Neural cell (in vitro differentiated cells): ENCODE data around the gene SIM1. TPM values are rescaled to one million over a fixed set of nuclear protein-coding genes. Genes with fewer than 3 reads are reported as not detected.

Experiments
- H2AFZ ChIP-seq: fragments of 200-600, 300-800 bp; sonication (generic), shearing (Covaris generic); 2 replicates; pipeline ENCODE4 v1.6.0; 2014; ENCODE audit warnings: low read depth, mild to moderate bottlenecking, antibody characterized with exemption, low read length, moderate library complexity
- H3F3A ChIP-seq: fragments of 200-600 bp; shearing (Covaris generic); 2 replicates; pipeline ENCODE4 v1.6.1; 2016; ENCODE audit warnings: mild to moderate bottlenecking, moderate library complexity, mixed read lengths, antibody characterized with exemption, low read length; ENCODE audit not compliant: insufficient read depth, poor library complexity, severe bottlenecking
- H3K27ac ChIP-seq: fragments of 200-600, 300-800 bp; sonication (generic), shearing (Covaris generic); 2 replicates; pipeline ENCODE4 v1.5.1; 2014; ENCODE audit warnings: mild to moderate bottlenecking, low read length, moderate library complexity
- H3K27me3 ChIP-seq: fragments of 300-800, 200-600 bp; sonication (generic), shearing (Covaris generic); 2 replicates; pipeline ENCODE4 v1.6.0; 2014; ENCODE audit warnings: mild to moderate bottlenecking, low read depth, low read length, moderate library complexity; ENCODE audit not compliant: insufficient read depth
- H3K36me3 ChIP-seq: fragments of 300-800, 200-600 bp; sonication (generic), shearing (Covaris generic); 2 replicates; pipeline ENCODE4 v1.5.1; 2014; ENCODE audit warnings: mild to moderate bottlenecking, antibody characterized with exemption, low read length, moderate library complexity; ENCODE audit not compliant: insufficient read depth
- H3K4me2 ChIP-seq: fragments of 300-800, 200-600 bp; sonication (generic), shearing (Covaris generic); 2 replicates; pipeline ENCODE4 v1.6.0; 2014; ENCODE audit warnings: mild to moderate bottlenecking, low read length
- H3K4me3 ChIP-seq: fragments of 300-800, 200-600 bp; sonication (generic), shearing (Covaris generic); 2 replicates; pipeline ENCODE4 v1.5.1; 2014; ENCODE audit warnings: mild to moderate bottlenecking, low read length, moderate library complexity
- H3K79me2 ChIP-seq: fragments of 200-600 bp; shearing (Covaris generic); replicated peaks from 2 replicates; pipeline ENCODE4 v1.6.0; 2014; ENCODE audit warnings: mild to moderate bottlenecking, low read length, moderate library complexity; ENCODE audit not compliant: insufficient read depth
- H3K9ac ChIP-seq: fragments of 300-800, 200-600 bp; sonication (generic), shearing (Covaris generic); 2 replicates; pipeline ENCODE4 v1.6.1; 2016; ENCODE audit warnings: mild to moderate bottlenecking, low read length, mixed read lengths
- H3K9me2 ChIP-seq: fragments of 200-600 bp; shearing (Covaris generic); 2 replicates; pipeline ENCODE4 v1.6.1; 2016; ENCODE audit warnings: mild to moderate bottlenecking, low read length, mixed read lengths; ENCODE audit not compliant: insufficient read depth
- H3K9me3 ChIP-seq: fragments of 200-600, 300-800 bp; sonication (generic), shearing (Covaris generic); 2 replicates; pipeline ENCODE4 v1.6.1; 2016; ENCODE audit warnings: mild to moderate bottlenecking, mixed run types, low read length, moderate library complexity, mixed read lengths
- H4K20me1 ChIP-seq: fragments of 200-600 bp; shearing (Covaris generic); 2 replicates; pipeline ENCODE4 v1.6.1; 2016; ENCODE audit warnings: mild to moderate bottlenecking, mixed run types; ENCODE audit not compliant: insufficient read depth
- EP300 ChIP-seq: fragments of 450-650 bp; conservative IDR thresholded peaks from 2 replicates; pipeline ENCODE4 v1.6.1; 2014; ENCODE audit warnings: antibody characterized with exemption, mild to moderate bottlenecking, moderate library complexity; ENCODE audit not compliant: poor library complexity, severe bottlenecking
- EZH2 ChIP-seq: fragments of 200-600, 300-800 bp; shearing (Covaris generic), sonication (generic); IDR thresholded peaks from 2 replicates; pipeline ENCODE4 v1.6.1; 2014; ENCODE audit warnings: antibody characterized with exemption, low read length, borderline replicate concordance, mild to moderate bottlenecking; ENCODE audit not compliant: insufficient read depth, poor library complexity, severe bottlenecking
- MXI1 ChIP-seq: fragments of 450-650 bp; conservative IDR thresholded peaks from 2 replicates; pipeline ENCODE4 v1.6.1; 2014; ENCODE audit warnings: antibody characterized with exemption, mild to moderate bottlenecking; ENCODE audit not compliant: poor library complexity, severe bottlenecking
- POLR2AphosphoS5 ChIP-seq: IDR thresholded peaks from 2 replicates; pipeline ENCODE4 v1.6.1; 2012
- RAD21 ChIP-seq: fragments of 450-650 bp; conservative IDR thresholded peaks from 2 replicates; pipeline ENCODE4 v1.6.1; 2014; ENCODE audit warnings: antibody characterized with exemption, mild to moderate bottlenecking, moderate library complexity
- SMC3 ChIP-seq: fragments of 450-650 bp; conservative IDR thresholded peaks from 2 replicates; pipeline ENCODE4 v1.6.1; 2014; ENCODE audit warnings: antibody characterized with exemption, mild to moderate bottlenecking, moderate library complexity; ENCODE audit not compliant: poor library complexity
- TAF1 ChIP-seq: IDR thresholded peaks from 2 replicates; pipeline ENCODE4 v1.6.1; 2012; ENCODE audit warnings: low read depth
- polyA plus RNA-seq: library from polyadenylated mRNA; depleted of rRNA; stranded (reverse); fragments of >200 nt; gene quantifications from 2 replicates; pipeline ENCODE4 v1.2.3, GENCODE V29; 2014
- TF ChIP-seq, protein P1 (sequence below): IDR thresholded peaks from 2 replicates; pipeline ENCODE4 v1.6.1; 2012; ENCODE audit warnings: borderline replicate concordance
- TF ChIP-seq, protein P2 (sequence below): fragments of 450-650 bp; IDR thresholded peaks from 2 replicates; pipeline ENCODE4 v1.5.1; 2014; ENCODE audit warnings: antibody characterized with exemption, mild to moderate bottlenecking, moderate library complexity; ENCODE audit not compliant: poor library complexity, severe bottlenecking

SIM1 gene
- polyA plus RNA-seq, 1 donor from 2014 or later: not detected

DNA sequence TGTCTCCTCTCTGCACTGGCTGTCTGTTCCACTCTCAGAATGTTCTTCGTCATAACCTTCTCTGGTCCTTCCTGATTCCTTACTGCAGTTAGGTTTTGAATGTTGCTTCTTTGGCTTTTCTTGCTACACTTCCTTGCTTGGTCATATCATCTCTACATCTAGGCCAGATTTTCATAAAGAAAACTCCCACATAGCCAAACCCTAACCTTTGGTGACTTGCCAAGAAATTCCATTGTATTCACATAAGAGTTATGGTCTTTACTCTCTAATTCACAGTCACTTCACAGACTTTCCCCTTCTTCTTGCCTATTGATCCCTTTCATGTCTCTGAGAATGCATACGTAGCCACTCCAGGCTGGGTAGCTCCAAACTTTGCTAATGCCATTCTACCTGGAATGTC lies 41.9 kb upstream of the SIM1 start:
- Histone ChIP-seq H2AFZ (no peak overlapping the region), H3F3A (no peaks in the 10 kb centered on the region), H3K9me3 (no peaks in the 10 kb centered on the region), H3K27me3 (no peaks in the 10 kb centered on the region), H3K4me3 (no peak overlapping the region), H3K4me2 (no peak overlapping the region), H3K36me3 (no peaks in the 10 kb centered on the region), H3K9me2 (no peaks in the 10 kb centered on the region), H3K9ac (no peak overlapping the region), H4K20me1 (no peaks in the 10 kb centered on the region), H3K79me2 (no peaks in the 10 kb centered on the region), H3K27ac (no peak overlapping the region)
- TF ChIP-seq EP300 (no peak), POLR2AphosphoS5 (no peak), TAF1 (no peak), EZH2 (no peak), SMC3 (no peak)
- TF ChIP-seq, protein P1, sequence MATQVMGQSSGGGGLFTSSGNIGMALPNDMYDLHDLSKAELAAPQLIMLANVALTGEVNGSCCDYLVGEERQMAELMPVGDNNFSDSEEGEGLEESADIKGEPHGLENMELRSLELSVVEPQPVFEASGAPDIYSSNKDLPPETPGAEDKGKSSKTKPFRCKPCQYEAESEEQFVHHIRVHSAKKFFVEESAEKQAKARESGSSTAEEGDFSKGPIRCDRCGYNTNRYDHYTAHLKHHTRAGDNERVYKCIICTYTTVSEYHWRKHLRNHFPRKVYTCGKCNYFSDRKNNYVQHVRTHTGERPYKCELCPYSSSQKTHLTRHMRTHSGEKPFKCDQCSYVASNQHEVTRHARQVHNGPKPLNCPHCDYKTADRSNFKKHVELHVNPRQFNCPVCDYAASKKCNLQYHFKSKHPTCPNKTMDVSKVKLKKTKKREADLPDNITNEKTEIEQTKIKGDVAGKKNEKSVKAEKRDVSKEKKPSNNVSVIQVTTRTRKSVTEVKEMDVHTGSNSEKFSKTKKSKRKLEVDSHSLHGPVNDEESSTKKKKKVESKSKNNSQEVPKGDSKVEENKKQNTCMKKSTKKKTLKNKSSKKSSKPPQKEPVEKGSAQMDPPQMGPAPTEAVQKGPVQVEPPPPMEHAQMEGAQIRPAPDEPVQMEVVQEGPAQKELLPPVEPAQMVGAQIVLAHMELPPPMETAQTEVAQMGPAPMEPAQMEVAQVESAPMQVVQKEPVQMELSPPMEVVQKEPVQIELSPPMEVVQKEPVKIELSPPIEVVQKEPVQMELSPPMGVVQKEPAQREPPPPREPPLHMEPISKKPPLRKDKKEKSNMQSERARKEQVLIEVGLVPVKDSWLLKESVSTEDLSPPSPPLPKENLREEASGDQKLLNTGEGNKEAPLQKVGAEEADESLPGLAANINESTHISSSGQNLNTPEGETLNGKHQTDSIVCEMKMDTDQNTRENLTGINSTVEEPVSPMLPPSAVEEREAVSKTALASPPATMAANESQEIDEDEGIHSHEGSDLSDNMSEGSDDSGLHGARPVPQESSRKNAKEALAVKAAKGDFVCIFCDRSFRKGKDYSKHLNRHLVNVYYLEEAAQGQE: no peak
- TF ChIP-seq, protein P2, sequence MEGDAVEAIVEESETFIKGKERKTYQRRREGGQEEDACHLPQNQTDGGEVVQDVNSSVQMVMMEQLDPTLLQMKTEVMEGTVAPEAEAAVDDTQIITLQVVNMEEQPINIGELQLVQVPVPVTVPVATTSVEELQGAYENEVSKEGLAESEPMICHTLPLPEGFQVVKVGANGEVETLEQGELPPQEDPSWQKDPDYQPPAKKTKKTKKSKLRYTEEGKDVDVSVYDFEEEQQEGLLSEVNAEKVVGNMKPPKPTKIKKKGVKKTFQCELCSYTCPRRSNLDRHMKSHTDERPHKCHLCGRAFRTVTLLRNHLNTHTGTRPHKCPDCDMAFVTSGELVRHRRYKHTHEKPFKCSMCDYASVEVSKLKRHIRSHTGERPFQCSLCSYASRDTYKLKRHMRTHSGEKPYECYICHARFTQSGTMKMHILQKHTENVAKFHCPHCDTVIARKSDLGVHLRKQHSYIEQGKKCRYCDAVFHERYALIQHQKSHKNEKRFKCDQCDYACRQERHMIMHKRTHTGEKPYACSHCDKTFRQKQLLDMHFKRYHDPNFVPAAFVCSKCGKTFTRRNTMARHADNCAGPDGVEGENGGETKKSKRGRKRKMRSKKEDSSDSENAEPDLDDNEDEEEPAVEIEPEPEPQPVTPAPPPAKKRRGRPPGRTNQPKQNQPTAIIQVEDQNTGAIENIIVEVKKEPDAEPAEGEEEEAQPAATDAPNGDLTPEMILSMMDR: no peak

DNA sequence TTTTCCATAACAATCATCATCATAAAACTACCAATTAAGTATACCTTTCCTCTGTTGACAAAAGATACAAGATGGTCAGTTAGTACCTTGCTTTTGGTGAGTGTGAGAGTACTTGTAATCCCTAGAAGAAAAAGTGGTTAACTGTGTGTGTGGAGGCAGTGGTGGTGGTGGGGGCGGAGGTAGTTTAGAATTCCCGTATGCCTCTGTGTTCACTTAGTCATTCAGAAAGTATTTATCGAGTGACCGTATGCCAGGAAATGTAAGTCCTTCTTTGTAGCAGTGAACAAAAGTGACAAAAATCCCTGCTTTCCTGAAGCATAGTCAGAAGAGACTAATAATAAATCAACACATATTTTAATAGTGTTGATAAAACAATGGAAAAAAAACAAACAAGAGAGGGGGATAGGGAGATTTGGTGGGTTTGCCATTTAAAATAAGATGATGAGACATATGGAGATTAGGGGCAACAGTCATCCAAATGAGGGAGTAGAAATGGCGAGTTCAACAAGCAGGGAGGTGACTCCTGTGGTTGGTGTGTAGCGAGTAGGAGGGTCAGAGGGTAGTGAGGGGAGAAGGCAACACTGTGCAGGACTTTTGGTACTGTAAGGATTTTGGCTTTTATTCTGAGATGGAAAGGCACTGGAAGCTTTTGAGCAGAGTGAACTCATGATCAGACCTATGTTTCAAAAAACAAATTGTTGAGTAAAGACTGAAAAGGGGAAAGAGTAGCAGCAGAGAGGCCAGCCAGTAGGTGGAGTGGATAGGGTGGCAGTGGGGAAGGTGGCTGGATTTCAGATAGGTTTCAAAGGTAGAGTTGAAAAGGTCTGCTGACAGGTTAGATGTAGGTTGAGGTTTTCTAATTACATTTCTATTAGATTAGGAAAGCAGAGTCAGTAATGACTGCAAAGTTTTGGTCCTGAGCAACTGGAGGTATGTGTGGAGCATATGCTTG lies 40.3 kb upstream of the SIM1 start:
- no peak overlapping the region for H3K4me3 ChIP-seq
- H3K27ac ChIP-seq: no peak overlapping the region
- no peaks in the 10 kb centered on the region for H3K27me3 ChIP-seq
- H3F3A ChIP-seq: no peaks in the 10 kb centered on the region
- H4K20me1 ChIP-seq: no peaks in the 10 kb centered on the region
- H3K9me2 ChIP-seq: no peaks in the 10 kb centered on the region
- no peak overlapping the region for H3K4me2 ChIP-seq
- TF ChIP-seq EP300 (no peak), EZH2 (no peak), TAF1 (no peak), RAD21 (no peak), POLR2AphosphoS5 (no peak), SMC3 (no peak), MXI1 (no peak)
- TF ChIP-seq, protein P2: no peak
- TF ChIP-seq, protein P1: no peak
- H3K9me3 ChIP-seq: no peaks in the 10 kb centered on the region
- H3K36me3 ChIP-seq: no peaks in the 10 kb centered on the region
- no peak overlapping the region for H3K9ac ChIP-seq
- H3K79me2 ChIP-seq: no peaks in the 10 kb centered on the region
- H2AFZ ChIP-seq: no peak overlapping the region
